GM08714 (cell line): ENCODE measurements around the gene HS1BP3.

ENCODE experiments used
- H3K4me3 ChIP-seq: fragments of 200-500 bp; sonication (Bioruptor generic); 2 replicates; pipeline ENCODE4 v1.5.1; 2014; ENCODE audit warnings: mild to moderate bottlenecking, low read length, inconsistent platforms
- ZNF274 ChIP-seq: IDR thresholded peaks from 2 replicates; pipeline ENCODE4 v1.6.1; 2012; ENCODE audit warnings: mild to moderate bottlenecking, low read depth, low read length

HS1BP3 gene

GRCh38 chr2:20612925-20613916, 37.7 kb downstream of the HS1BP3 start:
- TF ChIP-seq ZNF274: no peak
- no peak overlapping the region for H3K4me3 ChIP-seq

- no peak for TF ChIP-seq ZNF274
- no peak overlapping the region for H3K4me3 ChIP-seq
These were observed 39.0 kb downstream of the HS1BP3 start for GRCh38 chr2:20611844-20612356.

GRCh38 chr2:20611077-20611843, 39.6 kb downstream of the HS1BP3 start:
- no peak for TF ChIP-seq ZNF274
- no peak overlapping the region for H3K4me3 ChIP-seq

- no peak for TF ChIP-seq ZNF274
- H3K4me3 ChIP-seq: no peak overlapping the region
These were observed 40.9 kb downstream of the HS1BP3 start for GRCh38 chr2:20609995-20610357.

DNA sequence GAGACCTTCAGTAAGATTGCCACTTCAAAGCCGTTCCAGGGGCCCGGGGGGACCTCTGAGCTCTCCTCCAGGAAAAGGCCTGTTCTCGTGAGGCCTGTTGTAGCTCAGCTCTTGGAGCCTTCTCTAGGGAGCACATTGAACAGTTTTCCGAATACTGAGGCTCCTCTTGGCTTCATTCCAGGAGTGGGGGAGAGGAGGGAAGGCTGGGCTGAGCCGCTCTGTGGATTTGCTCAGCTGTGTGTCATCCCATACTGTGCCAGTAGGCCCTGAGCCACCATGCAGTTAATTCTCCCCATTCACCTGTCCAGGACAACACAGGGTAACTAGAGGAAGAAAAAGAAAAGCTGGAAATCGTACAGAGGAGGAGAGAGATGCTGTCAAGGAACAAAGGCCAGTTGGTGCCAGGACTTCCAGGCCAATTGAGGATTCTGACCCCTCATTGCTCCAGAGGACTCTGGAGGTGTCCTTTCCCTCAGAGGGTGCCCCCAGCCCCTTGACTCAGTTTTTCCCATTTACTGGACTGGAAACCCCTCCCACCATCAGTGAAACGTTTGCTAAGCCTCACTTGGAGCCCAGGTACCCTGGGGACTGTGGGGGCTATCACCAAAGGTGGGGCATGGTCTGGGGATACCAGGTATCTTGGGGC, 41.4 kb downstream of the HS1BP3 start:
- H3K4me3 ChIP-seq: no peak overlapping the region
- TF ChIP-seq ZNF274: no peak

DNA sequence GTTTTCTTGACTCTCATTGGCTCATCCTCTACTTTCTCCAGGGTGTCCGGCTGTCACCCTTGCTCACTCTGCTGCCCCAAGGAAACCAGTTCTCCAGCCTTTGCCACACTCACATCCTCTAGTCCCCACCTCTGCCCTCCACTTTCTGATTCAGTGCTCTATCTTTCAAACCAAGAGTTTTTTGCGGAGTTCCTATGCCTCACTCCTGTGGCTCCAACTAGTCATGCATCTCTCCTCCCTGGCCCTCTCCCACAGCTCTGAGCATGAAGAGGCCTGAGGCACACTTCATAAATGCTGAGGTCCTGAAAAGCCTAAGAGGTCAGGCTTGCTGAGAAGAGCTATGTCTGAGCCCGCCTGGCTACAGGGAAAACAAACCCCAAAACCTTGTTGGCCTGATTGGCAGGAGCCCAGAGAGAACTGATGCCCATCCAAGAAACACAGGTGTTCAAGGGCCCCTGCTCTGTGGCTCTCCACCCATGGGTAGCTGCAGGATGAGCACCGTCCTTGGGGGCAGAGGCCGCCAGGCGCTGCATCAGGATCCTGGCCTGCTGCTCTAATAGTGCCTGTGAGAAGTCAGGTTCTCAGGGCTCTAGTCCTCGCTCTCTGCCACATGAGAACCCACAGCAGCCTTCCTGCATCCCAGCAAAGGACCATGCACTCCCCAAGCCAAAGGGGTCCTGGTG, 42.1 kb downstream of the HS1BP3 start:
- TF ChIP-seq ZNF274: no peak
- H3K4me3 ChIP-seq: no peak overlapping the region

GRCh38 chr2:20607446-20607845, 43.5 kb downstream of the HS1BP3 start:
- no peak for TF ChIP-seq ZNF274

GRCh38 chr2:20606198-20606597, 44.7 kb downstream of the HS1BP3 start:
- no peak overlapping the region for H3K4me3 ChIP-seq
- TF ChIP-seq ZNF274: no peak

More at GRCh38 chr2:20607446-20607845, 43.5 kb downstream of the HS1BP3 start:
- H3K4me3 ChIP-seq: no peak overlapping the region

DNA sequence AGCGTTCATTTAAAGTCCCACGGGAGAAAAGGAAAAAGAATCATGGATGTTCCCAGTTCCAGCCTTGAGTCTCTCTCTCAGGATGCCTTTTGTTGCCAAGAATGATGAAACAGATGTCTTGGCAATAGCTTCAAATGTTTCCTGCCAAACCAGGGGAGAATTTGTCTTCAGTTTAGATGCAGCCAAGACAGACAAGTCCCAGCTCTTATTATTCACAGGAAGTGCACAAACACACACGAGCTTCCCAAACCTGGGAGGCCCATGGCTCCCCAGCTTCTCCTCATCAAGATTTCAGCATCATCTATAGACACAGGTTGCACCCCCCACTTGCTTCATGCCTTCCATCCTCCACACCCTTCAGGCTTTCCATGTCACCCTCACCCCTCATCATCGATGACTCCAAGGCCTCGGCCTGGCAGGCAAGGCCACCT, 45.9 kb downstream of the HS1BP3 start:
- no peak for TF ChIP-seq ZNF274
- no peak overlapping the region for H3K4me3 ChIP-seq

DNA sequence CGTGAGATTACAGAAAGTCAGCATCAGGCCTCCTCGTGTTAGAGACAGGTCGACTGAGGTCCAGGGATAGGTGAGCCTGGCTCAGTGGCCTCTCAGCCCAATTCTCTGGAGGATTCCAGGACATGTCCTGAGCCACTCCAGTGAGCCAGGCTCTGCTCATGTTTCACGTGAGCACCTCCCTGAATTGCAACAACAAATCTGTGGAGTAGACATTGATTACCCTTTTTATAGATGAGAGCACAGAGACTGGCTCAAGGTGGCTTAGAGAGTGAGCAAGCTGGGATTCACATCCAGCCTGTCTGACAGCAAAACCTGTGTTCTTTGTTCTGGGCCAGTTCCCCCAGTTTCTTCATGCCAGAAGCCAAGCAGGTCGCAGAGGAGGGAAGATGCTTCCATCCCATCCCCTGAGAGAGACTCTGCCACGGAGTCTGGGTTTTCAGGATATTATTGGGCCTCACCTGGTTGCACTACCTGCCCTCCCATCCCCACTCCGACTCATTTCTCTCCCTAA, 46.4 kb downstream of the HS1BP3 start:
- no peak overlapping the region for H3K4me3 ChIP-seq
- TF ChIP-seq ZNF274: no peak

GRCh38 chr2:20603791-20604190, 47.1 kb downstream of the HS1BP3 start:
- TF ChIP-seq ZNF274: no peak
- H3K4me3 ChIP-seq: no peak overlapping the region

GRCh38 chr2:20602803-20603202, 48.1 kb downstream of the HS1BP3 start:
- no peak overlapping the region for H3K4me3 ChIP-seq
- no peak for TF ChIP-seq ZNF274

DNA sequence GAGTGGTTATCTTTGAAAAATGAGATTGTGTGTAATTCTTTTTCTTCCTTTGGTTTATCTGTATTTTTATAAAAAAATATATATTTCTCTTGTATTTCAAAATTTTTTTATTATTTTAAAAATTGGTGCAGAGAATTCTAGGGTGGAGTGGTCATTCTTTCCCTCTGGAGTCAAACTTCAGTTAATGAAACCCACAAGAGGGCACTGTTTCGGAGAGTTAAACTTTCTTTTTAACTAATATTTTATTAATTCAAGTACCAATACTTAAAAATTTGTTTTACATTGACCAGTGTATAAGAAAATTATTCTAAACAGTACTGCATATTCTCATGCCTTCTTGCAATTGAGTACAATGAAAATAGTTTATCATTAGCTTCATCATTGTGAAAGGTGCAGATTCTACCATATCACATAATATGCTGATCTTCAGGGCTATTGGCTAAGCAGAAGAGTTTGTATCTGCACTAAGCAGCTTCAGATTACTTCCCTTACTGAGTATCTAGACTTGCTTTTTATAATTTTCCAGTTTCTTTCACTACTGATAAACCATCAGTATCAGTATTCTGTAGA, 50.1 kb downstream of the HS1BP3 start:
- no peak overlapping the region for H3K4me3 ChIP-seq
- TF ChIP-seq ZNF274: no peak
